ENCODE results near the gene CEP85L. TPM values are rescaled to one million over a fixed set of nuclear protein-coding genes. Genes with fewer than 3 reads are reported as not detected.

The CEP85L gene
- total RNA-seq, 1 experiment from 2014 or later, result 4.9 TPM

DNA sequence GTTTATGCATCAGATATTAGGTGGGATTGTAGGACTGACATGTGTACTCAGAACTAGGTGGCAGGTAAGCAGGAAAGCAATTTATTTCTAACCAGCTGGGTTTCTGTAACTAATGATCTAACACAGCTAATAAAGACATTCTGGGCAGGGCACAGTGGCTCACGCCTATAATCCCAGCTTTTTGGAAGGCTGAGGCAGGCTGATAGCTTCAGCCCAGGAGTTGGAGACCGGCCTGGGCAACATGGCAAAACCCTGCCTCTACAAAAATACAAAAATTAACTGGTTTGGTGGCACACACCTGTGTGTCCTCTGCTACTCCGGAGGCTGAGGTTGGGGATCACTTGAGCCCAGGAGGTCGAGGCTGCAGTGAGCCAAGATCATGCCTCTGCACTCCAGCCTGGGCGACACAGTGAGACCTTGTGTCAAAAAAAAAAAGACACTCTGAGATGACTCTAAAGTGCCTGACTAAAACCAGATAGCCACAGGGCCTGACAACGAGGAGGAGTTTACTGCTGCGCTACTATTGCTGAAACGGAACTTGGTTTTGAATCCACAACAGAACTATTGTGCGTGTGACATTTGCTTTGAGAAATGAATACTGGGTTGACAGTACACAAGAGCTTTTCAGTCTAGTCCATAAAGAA is 29.2 kb upstream of the CEP85L start:
- RAD21 ChIA-PET (ENCODE audit: low non-redundant PET in 1 of 2, low total read pairs in 2 of 2, uncharacterized antibody in 2 of 2, unreplicated experiment in 2 of 2), result interaction anchor here in 1 of 2 experiments (0.7 kb wide), 1 partner anchor 29 kb away, joined by 3 read pairs; no protein-coding TSS in a partner anchor
- no peak overlapping the region for H3K4me2 ChIP-seq (ENCODE audit: low read length)
- no peak overlapping the region for H3K9ac ChIP-seq (ENCODE audit: low read length)
- no TSS peak for BruUV-seq (replicated peaks)
- TF ChIP-seq, protein P1, sequence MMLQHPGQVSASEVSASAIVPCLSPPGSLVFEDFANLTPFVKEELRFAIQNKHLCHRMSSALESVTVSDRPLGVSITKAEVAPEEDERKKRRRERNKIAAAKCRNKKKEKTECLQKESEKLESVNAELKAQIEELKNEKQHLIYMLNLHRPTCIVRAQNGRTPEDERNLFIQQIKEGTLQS (IDR thresholded peaks at IDR 0.05), result no peak
- TF ChIP-seq SP1 (IDR thresholded peaks at IDR 0.05; ENCODE audit: low read depth) (no peak), ZNF274 (IDR thresholded peaks at IDR 0.05; ENCODE audit: low read depth, low read length) (no peak), CBX3 (IDR thresholded peaks at IDR 0.05; ENCODE audit: low read depth) (no peak), EZH2 (IDR thresholded peaks at IDR 0.05) (no peak), SIN3A (IDR thresholded peaks at IDR 0.05; ENCODE audit: low read depth) (no peak), CEBPB (IDR thresholded peaks at IDR 0.05; ENCODE audit: low read depth) (no peak), FOSL1 (IDR thresholded peaks at IDR 0.05; ENCODE audit: low read depth) (no peak), ELF1 (IDR thresholded peaks at IDR 0.05; ENCODE audit: borderline replicate concordance, low read depth) (no peak)
- TF ChIP-seq, protein P2, sequence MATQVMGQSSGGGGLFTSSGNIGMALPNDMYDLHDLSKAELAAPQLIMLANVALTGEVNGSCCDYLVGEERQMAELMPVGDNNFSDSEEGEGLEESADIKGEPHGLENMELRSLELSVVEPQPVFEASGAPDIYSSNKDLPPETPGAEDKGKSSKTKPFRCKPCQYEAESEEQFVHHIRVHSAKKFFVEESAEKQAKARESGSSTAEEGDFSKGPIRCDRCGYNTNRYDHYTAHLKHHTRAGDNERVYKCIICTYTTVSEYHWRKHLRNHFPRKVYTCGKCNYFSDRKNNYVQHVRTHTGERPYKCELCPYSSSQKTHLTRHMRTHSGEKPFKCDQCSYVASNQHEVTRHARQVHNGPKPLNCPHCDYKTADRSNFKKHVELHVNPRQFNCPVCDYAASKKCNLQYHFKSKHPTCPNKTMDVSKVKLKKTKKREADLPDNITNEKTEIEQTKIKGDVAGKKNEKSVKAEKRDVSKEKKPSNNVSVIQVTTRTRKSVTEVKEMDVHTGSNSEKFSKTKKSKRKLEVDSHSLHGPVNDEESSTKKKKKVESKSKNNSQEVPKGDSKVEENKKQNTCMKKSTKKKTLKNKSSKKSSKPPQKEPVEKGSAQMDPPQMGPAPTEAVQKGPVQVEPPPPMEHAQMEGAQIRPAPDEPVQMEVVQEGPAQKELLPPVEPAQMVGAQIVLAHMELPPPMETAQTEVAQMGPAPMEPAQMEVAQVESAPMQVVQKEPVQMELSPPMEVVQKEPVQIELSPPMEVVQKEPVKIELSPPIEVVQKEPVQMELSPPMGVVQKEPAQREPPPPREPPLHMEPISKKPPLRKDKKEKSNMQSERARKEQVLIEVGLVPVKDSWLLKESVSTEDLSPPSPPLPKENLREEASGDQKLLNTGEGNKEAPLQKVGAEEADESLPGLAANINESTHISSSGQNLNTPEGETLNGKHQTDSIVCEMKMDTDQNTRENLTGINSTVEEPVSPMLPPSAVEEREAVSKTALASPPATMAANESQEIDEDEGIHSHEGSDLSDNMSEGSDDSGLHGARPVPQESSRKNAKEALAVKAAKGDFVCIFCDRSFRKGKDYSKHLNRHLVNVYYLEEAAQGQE (IDR thresholded peaks at IDR 0.05; ENCODE audit: low read depth), result no peak
- TF ChIP-seq, protein P3, sequence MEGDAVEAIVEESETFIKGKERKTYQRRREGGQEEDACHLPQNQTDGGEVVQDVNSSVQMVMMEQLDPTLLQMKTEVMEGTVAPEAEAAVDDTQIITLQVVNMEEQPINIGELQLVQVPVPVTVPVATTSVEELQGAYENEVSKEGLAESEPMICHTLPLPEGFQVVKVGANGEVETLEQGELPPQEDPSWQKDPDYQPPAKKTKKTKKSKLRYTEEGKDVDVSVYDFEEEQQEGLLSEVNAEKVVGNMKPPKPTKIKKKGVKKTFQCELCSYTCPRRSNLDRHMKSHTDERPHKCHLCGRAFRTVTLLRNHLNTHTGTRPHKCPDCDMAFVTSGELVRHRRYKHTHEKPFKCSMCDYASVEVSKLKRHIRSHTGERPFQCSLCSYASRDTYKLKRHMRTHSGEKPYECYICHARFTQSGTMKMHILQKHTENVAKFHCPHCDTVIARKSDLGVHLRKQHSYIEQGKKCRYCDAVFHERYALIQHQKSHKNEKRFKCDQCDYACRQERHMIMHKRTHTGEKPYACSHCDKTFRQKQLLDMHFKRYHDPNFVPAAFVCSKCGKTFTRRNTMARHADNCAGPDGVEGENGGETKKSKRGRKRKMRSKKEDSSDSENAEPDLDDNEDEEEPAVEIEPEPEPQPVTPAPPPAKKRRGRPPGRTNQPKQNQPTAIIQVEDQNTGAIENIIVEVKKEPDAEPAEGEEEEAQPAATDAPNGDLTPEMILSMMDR (IDR thresholded peaks at IDR 0.05 in 2 of 3, conservative IDR thresholded peaks at IDR 0.05 in 1 of 3; ENCODE audit: borderline replicate concordance in 1 of 3, insufficient read depth in 1 of 3, low read depth in 2 of 3, low read length in 2 of 3), result no peak
- H3K27me3 ChIP-seq (ENCODE audit: insufficient read depth, low read length), result no peaks in the 10 kb centered on the region
- no peaks in the 10 kb centered on the region for H4K20me1 ChIP-seq (ENCODE audit: insufficient read depth)
- POLR2A ChIA-PET, result no interaction called here
- no peak for DNase-seq (ENCODE audit: low read depth, low spot score)
- H3K9me3 ChIP-seq (ENCODE audit: control insufficient read depth in 1 of 2, insufficient read depth in 1 of 2, low read depth in 1 of 2, low read length in 2 of 2), result no peaks in the 10 kb centered on the region
- intact Hi-C loops (cut with micrococcal nuclease), result no loop called here
- no peak overlapping the region for H3K4me3 ChIP-seq (replicated peaks in 1 of 2; ENCODE audit: low read depth in 1 of 2, low read length in 2 of 2)
- no peak for ATAC-seq
- no peaks in the 10 kb centered on the region for H3K79me2 ChIP-seq (ENCODE audit: insufficient read depth, low read length)
- no peaks in the 10 kb centered on the region for H3K36me3 ChIP-seq (ENCODE audit: control insufficient read depth in 1 of 2, insufficient read depth in 2 of 2, low read length in 2 of 2)
- CTCF ChIA-PET, result no interaction called here
- H3K9me2 ChIP-seq (ENCODE audit: insufficient read depth), result no peaks in the 10 kb centered on the region
- peaks cover 0 to 7% of the 10 kb centered on the region in 2 experiments; a peak in 1 of 4 replicates for H3K4me1 ChIP-seq (ENCODE audit: control insufficient read depth in 1 of 2, insufficient read depth in 2 of 2, low read length in 2 of 2)
- H3K27ac ChIP-seq (ENCODE audit: low read depth, low read length), result no peak overlapping the region
- no peak overlapping the region for H2AFZ ChIP-seq (ENCODE audit: low read depth, low read length, poor library complexity, severe bottlenecking)

All from HCT116 (cell line).